Gastrocnemius medialis (tissue), 4 donors: ENCODE data around the gene COL27A1. TPM values are rescaled to one million over a fixed set of nuclear protein-coding genes. Genes with fewer than 3 reads are reported as not detected.

ENCODE experiments used
- ATAC-seq, 2 donors: fragments of 150-250 bp; one replicate each; pipeline ENCODE4 v1.9.1; 2016
- DNase-seq, 2 donors: peaks; one replicate each; pipeline ENCODE4 v3.0.0-alpha.2; 2019
- H3K27ac ChIP-seq, 4 donors: fragments of 200-600 bp; sonication (generic); 1 replicate in 1 of 4; 2 replicates in 3 of 4; pipeline ENCODE4 v1.5.1; 2016 to 2018; ENCODE audit warnings: mild to moderate bottlenecking in 2 of 4, moderate library complexity in 1 of 4
- H3K27me3 ChIP-seq, 3 donors: fragments of 200-600 bp; sonication (generic) in 2 of 3; 1 replicate in 1 of 3; 2 replicates in 2 of 3; pipeline versions ENCODE4 v1.5.1 to v1.6.0; 2016 to 2019; ENCODE audit warnings: mild to moderate bottlenecking in 1 of 3, moderate library complexity in 1 of 3
- H3K36me3 ChIP-seq, 2 donors: fragments of 200-600 bp; sonication (generic) in 1 of 2; one replicate each; pipeline ENCODE4 v1.5.1; 2017 to 2018
- H3K4me1 ChIP-seq, 2 donors: fragments of 200-600 bp; sonication (generic) in 1 of 2; one replicate each; pipeline ENCODE4 v1.5.1; 2016 to 2017; ENCODE audit warnings: mild to moderate bottlenecking in 2 of 2
- H3K4me3 ChIP-seq, 4 donors: fragments of 200-600 bp; sonication (generic) in 3 of 4; 1 replicate in 1 of 4; 2 replicates in 3 of 4; pipeline ENCODE4 v1.5.1; 2016 to 2019; ENCODE audit warnings: mild to moderate bottlenecking in 2 of 4
- H3K9me3 ChIP-seq, 3 donors: fragments of 200-600 bp; sonication (generic) in 2 of 3; 1 replicate in 1 of 3; 2 replicates in 2 of 3; pipeline ENCODE4 v1.5.1; 2016 to 2019
- POLR2A ChIP-seq, 2 donors: fragments of 450-650 bp; IDR thresholded peaks; one replicate each; pipeline ENCODE4 v1.6.1; 2017; ENCODE audit warnings: antibody characterized with exemption in 2 of 2, mild to moderate bottlenecking in 2 of 2, moderate library complexity in 2 of 2
- in situ Hi-C, 4 donors: fragments of 200-750 bp; cut with MboI; loops; one replicate each; pipeline versions ENCODE4 v1.15.0 to v1.8.0; 2017; ENCODE audit warnings: low sequenced_read_pairs in 4 of 4
- intact Hi-C: fragments of 100-400 bp; cut with DNase I; formaldehyde crosslinking; loops from one replicate; pipeline ENCODE4 v1.15.1; 2023; ENCODE audit warnings: low total_unique reads
- total RNA-seq, 4 donors: library from RNA; depleted of rRNA; stranded (reverse); fragments of >200 nt; gene quantifications; one replicate each; pipeline versions ENCODE4 v1.1.0 to v1.2.3, GENCODE V29; 2016
- TF ChIP-seq, protein P1 (sequence below), 5 experiments: fragments of 450-650 bp in 3 of 5; fragments of 200-600 bp in 2 of 5; sonication (generic) in 2 of 5; IDR thresholded peaks in 4 of 5; conservative IDR thresholded peaks in 1 of 5; 1 replicate in 4 of 5; 2 replicates in 1 of 5; pipeline ENCODE4 v1.5.1; 2016 to 2019; ENCODE audit warnings: antibody characterized with exemption in 5 of 5, mild to moderate bottlenecking in 3 of 5, moderate library complexity in 3 of 5

COL27A1 gene
- total RNA-seq, 4 donors from 2014 or later = 0.42 to 1.4 (median 0.95) TPM

DNA sequence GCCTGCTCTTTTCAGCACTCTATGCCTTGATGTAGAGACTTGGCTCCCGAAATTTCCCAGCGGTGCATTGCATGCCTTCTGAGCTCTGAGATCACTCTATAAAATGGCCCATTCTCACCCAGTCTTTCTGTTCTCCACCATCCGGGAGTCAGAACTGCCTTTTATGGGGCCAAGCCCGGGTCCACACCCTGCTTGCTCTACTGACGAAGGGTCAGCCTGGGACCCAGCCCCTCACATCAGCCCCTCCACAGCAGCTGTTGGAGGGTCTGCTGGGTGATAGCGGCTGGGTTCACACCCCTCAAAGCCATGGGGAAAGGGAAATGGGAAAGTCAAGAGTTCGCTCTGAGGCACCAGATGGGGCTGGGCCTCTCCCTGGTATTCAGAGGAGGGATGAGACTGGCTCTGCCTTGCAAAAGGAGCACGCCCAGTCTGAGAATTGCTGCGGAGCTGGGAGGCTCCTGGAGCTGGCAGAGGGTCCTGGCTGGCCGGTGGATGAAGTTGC, 101.5 kb downstream of the COL27A1 start:
- TF ChIP-seq, protein P1, sequence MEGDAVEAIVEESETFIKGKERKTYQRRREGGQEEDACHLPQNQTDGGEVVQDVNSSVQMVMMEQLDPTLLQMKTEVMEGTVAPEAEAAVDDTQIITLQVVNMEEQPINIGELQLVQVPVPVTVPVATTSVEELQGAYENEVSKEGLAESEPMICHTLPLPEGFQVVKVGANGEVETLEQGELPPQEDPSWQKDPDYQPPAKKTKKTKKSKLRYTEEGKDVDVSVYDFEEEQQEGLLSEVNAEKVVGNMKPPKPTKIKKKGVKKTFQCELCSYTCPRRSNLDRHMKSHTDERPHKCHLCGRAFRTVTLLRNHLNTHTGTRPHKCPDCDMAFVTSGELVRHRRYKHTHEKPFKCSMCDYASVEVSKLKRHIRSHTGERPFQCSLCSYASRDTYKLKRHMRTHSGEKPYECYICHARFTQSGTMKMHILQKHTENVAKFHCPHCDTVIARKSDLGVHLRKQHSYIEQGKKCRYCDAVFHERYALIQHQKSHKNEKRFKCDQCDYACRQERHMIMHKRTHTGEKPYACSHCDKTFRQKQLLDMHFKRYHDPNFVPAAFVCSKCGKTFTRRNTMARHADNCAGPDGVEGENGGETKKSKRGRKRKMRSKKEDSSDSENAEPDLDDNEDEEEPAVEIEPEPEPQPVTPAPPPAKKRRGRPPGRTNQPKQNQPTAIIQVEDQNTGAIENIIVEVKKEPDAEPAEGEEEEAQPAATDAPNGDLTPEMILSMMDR (IDR thresholded peaks at IDR 0.05 in 4 of 5, conservative IDR thresholded peaks at IDR 0.05 in 1 of 5) = no peak
- no peak for TF ChIP-seq POLR2A (IDR thresholded peaks at IDR 0.05)
- ATAC-seq (no peak), DNase-seq (no peak)
- no peaks in the 10 kb centered on the region for H3K9me3 ChIP-seq
- no peaks in the 10 kb centered on the region for H3K4me1 ChIP-seq
- H3K36me3 ChIP-seq = no peaks in the 10 kb centered on the region
- no peaks in the 10 kb centered on the region for H3K27me3 ChIP-seq
- no peak overlapping the region for H3K27ac ChIP-seq
- intact Hi-C loops = no loop called here
- H3K4me3 ChIP-seq = no peak overlapping the region
- in situ Hi-C loops = no loop called here

DNA sequence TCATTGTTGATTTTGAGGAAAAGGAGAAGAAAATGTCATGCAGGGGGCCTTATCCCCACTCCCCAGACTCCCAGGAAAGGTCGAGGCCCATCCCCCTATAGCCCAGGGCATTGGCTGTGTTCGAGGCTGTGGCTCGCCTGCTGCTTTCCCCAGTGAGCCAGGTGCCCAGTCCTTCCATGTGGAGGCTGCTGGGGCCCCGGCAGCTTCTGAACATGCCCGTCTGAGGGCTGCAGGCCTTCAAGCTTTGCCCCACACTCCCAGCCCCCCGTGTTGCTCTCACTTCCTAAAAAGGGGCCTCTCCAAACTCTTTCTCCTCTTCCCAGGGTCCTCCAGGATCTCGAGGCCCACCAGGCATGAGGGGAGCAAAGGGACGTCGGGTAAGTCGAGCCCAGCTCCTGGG, 102.9 kb downstream of the COL27A1 start:
- in situ Hi-C loops (no loop called here), intact Hi-C loops (no loop called here)
- Histone ChIP-seq H3K9me3 (no peaks in the 10 kb centered on the region), H3K27me3 (no peaks in the 10 kb centered on the region), H3K27ac (no peak overlapping the region), H3K4me1 (no peaks in the 10 kb centered on the region), H3K4me3 (no peak overlapping the region), H3K36me3 (no peaks in the 10 kb centered on the region)
- DNase-seq = no peak
- ATAC-seq = no peak
- TF ChIP-seq, protein P1 (IDR thresholded peaks at IDR 0.05 in 4 of 5, conservative IDR thresholded peaks at IDR 0.05 in 1 of 5) = no peak
- TF ChIP-seq POLR2A (IDR thresholded peaks at IDR 0.05) = no peak

DNA sequence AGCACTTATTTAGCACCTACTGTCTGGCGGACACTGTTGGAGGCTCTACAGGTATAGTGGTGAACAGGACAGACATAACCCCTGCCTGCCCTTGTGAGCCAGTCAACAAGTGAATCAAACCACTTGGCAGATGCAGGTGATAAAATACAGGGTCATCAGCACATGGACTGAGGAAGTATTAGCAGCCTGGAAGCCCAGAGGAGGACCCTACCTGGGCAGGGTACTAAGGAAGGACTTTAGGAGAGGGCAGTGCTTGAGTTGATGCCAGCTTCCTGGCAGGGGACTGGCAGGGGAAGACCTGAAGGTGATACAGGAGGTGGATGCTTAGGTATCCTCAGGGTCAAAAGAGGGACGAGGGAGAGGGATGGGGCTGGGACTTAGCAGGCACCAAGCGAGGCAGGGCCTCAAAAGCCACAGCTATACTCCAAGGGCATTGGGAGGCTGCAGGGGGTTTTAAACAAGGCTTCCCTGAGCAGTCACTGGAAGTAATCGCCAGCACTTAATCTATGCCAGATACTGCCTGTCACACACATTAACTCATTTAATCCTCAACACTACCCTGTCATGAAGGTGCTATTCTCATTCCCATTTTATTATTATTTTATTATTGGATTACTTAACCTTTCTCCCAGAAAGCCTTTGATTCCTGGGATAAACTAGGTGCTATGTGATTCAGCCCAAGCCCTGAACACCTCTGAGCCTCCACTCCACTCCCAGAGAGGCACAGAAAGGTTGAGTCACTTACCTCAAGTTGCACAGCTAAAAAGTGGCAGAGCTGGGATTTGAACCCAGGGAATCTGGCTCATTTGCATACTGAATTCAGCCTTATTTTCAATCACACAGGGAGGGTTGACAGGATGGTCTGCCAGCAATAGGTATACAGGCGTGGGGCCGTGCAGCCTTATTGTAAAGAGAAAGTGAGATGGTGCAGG, 103.8 kb downstream of the COL27A1 start:
- in situ Hi-C loops (no loop called here), intact Hi-C loops (no loop called here)
- no peaks in the 10 kb centered on the region for H3K27me3 ChIP-seq
- H3K27ac ChIP-seq = no peak overlapping the region
- ATAC-seq (no peak), DNase-seq (no peak)
- TF ChIP-seq, protein P1 (IDR thresholded peaks at IDR 0.05 in 4 of 5, conservative IDR thresholded peaks at IDR 0.05 in 1 of 5) = no peak
- TF ChIP-seq POLR2A (IDR thresholded peaks at IDR 0.05) = no peak
- H3K4me3 ChIP-seq = no peak overlapping the region
- no peaks in the 10 kb centered on the region for H3K9me3 ChIP-seq
- H3K36me3 ChIP-seq = no peaks in the 10 kb centered on the region
- no peaks in the 10 kb centered on the region for H3K4me1 ChIP-seq

DNA sequence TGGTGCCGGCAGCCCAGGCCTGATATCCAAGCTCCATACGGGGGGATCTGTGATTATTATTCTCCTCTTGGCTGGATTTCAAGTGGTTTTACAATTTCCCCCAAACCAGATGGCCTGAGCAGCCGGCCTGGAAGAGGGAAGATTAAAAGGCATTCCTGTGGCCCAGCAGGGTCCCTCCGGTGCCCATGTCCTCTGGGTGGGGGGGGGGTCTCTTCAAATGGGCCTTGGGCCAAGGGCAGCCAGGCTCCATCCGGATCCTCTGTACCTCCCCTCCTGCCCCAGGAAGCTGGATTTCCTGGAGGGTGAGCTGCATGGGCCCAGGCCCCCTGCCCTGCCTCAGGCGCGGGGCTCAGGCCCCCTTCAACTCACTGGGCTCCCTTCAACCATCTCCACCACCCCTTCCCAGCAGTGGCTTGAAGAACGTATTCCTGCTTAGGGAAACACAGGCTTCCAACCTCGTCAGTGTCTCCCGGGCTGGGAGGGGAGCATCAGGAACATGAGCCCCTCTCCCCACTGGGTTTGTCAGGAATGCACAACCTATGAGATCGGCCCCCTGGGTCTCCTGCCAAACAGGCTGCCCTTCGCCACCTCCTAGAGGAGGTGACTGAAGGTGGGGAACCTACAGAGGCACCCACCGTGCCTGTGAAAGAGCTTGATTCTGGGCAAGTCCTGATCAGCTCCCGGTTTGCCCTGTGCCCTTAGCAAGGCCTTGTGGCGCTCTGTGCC, 104.6 kb downstream of the COL27A1 start:
- intact Hi-C loops (loop anchor here (5.0 kb wide), 1 partner anchor 53 kb away; no protein-coding TSS in a partner anchor), in situ Hi-C loops (no loop called here)
- no peaks in the 10 kb centered on the region for H3K4me1 ChIP-seq

More for the DNA sequence above, 104.6 kb downstream of the COL27A1 start:
- no peak for ATAC-seq
- H3K27ac ChIP-seq = no peak overlapping the region
- no peaks in the 10 kb centered on the region for H3K36me3 ChIP-seq
- no peaks in the 10 kb centered on the region for H3K9me3 ChIP-seq
- DNase-seq = no peak
- H3K4me3 ChIP-seq = no peak overlapping the region
- no peaks in the 10 kb centered on the region for H3K27me3 ChIP-seq
- no peak for TF ChIP-seq POLR2A (IDR thresholded peaks at IDR 0.05)
- TF ChIP-seq, protein P1 (IDR thresholded peaks at IDR 0.05 in 4 of 5, conservative IDR thresholded peaks at IDR 0.05 in 1 of 5) = no peak
